Thoracic aorta (tissue), 2 donors: ENCODE results near the gene ARMH4. TPM values are rescaled to one million over a fixed set of nuclear protein-coding genes. Genes with fewer than 3 reads are reported as not detected.

Source experiments
- ATAC-seq: fragments of 150-250 bp; one replicate; pipeline ENCODE4 v1.8.0; 2017; ENCODE audit warnings: low read depth; ENCODE audit not compliant: insufficient number of reproducible peaks, low FRiP score
- DNase-seq: peaks from one replicate; pipeline ENCODE4 v3.0.0-alpha.2; 2020; ENCODE audit warnings: low spot score
- H3K27ac ChIP-seq, 2 donors: fragments of 200-600 bp; sonication (generic); 1 replicate in 1 of 2; 2 replicates in 1 of 2; pipeline ENCODE4 v1.5.1; 2016; ENCODE audit warnings: mild to moderate bottlenecking in 2 of 2, moderate library complexity in 2 of 2
- H3K27me3 ChIP-seq: fragments of 200-600 bp; sonication (generic); replicated peaks from 2 replicates; pipeline ENCODE4 v1.6.0; 2016; ENCODE audit warnings: mild to moderate bottlenecking; ENCODE audit not compliant: insufficient read depth
- H3K36me3 ChIP-seq: fragments of 200-600 bp; sonication (generic); one replicate; pipeline ENCODE4 v1.5.1; 2016
- H3K4me1 ChIP-seq, 2 donors: fragments of 200-600 bp; sonication (generic); 1 replicate in 1 of 2; 2 replicates in 1 of 2; pipeline versions ENCODE4 v1.5.1 to v1.6.0; 2016; ENCODE audit warnings: low read depth in 2 of 2, mild to moderate bottlenecking in 1 of 2; ENCODE audit not compliant: control insufficient read depth in 1 of 2
- H3K4me3 ChIP-seq: fragments of 200-600 bp; sonication (generic); 2 replicates; pipeline ENCODE4 v1.5.1; 2016; ENCODE audit warnings: mild to moderate bottlenecking
- H3K9me3 ChIP-seq: fragments of 200-600 bp; sonication (generic); 2 replicates; pipeline ENCODE4 v1.5.1; 2016
- total RNA-seq, 2 donors: library from RNA; depleted of rRNA; stranded (reverse); fragments of >200 nt; gene quantifications; one replicate each; pipeline versions ENCODE4 v1.1.0 to v1.2.3, GENCODE V29; 2016
- TF ChIP-seq, protein P1 (sequence below): fragments of 200-600 bp; sonication (generic); IDR thresholded peaks from one replicate; pipeline ENCODE4 v1.5.1; 2019; ENCODE audit warnings: antibody characterized with exemption

The ARMH4 gene
- total RNA-seq, 2 donors from 2014 or later, result 10.0 to 10.8 TPM

GRCh38 chr14:57974896-57975295 is 177.1 kb downstream of the ARMH4 start:
- H3K9me3 ChIP-seq, result no peaks in the 10 kb centered on the region
- H3K36me3 ChIP-seq, result no peaks in the 10 kb centered on the region
- H3K27ac ChIP-seq, result no peak overlapping the region
- ATAC-seq, result no peak
- TF ChIP-seq, protein P1, sequence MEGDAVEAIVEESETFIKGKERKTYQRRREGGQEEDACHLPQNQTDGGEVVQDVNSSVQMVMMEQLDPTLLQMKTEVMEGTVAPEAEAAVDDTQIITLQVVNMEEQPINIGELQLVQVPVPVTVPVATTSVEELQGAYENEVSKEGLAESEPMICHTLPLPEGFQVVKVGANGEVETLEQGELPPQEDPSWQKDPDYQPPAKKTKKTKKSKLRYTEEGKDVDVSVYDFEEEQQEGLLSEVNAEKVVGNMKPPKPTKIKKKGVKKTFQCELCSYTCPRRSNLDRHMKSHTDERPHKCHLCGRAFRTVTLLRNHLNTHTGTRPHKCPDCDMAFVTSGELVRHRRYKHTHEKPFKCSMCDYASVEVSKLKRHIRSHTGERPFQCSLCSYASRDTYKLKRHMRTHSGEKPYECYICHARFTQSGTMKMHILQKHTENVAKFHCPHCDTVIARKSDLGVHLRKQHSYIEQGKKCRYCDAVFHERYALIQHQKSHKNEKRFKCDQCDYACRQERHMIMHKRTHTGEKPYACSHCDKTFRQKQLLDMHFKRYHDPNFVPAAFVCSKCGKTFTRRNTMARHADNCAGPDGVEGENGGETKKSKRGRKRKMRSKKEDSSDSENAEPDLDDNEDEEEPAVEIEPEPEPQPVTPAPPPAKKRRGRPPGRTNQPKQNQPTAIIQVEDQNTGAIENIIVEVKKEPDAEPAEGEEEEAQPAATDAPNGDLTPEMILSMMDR, result no peak
- no peak overlapping the region for H3K4me3 ChIP-seq
- H3K27me3 ChIP-seq, result no peaks in the 10 kb centered on the region
- H3K4me1 ChIP-seq, result peaks cover 7 to 26% of the 10 kb centered on the region in 2 donors
- DNase-seq, result no peak

- no peaks in the 10 kb centered on the region for H3K27me3 ChIP-seq
- H3K27ac ChIP-seq, result peak overlapping the region in 1 of 2 donors; percentile 71
- peaks cover 7 to 32% of the 10 kb centered on the region in 2 donors for H3K4me1 ChIP-seq
- DNase-seq, result no peak
- H3K4me3 ChIP-seq, result no peak overlapping the region
- ATAC-seq, result no peak
- H3K36me3 ChIP-seq, result no peaks in the 10 kb centered on the region
- TF ChIP-seq, protein P1, result no peak
- H3K9me3 ChIP-seq, result no peaks in the 10 kb centered on the region
Measured at GRCh38 chr14:57970594-57970993, 181.4 kb downstream of the ARMH4 start.

DNA sequence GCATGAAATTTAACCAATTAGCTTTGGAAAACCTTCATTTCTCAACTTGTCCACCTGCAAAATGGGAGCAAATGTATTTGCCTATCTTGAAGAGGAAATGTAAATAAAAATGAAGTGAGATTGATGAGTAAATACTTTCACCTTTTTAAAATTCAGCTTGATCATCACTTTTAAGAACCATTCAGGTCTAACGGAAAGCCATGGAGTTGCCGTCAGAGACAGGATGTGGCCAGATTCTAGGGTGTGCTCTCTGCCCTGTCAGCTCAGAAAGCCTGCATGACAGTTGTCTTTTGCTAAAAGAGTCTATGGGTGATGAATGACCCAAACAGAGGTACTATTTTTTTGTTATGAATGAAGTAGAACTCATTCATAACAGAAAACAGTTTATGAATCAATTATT is 181.8 kb downstream of the ARMH4 start:
- H3K27me3 ChIP-seq, result no peaks in the 10 kb centered on the region
- H3K27ac ChIP-seq, result peak overlapping the region; percentile 9 to 71
- no peak for ATAC-seq
- peaks cover 7 to 32% of the 10 kb centered on the region in 2 donors for H3K4me1 ChIP-seq
- no peaks in the 10 kb centered on the region for H3K9me3 ChIP-seq
- TF ChIP-seq, protein P1, result no peak
- H3K36me3 ChIP-seq, result no peaks in the 10 kb centered on the region
- no peak overlapping the region for H3K4me3 ChIP-seq
- no peak for DNase-seq

GRCh38 chr14:57963071-57963470 is 188.9 kb downstream of the ARMH4 start:
- TF ChIP-seq, protein P1, result no peak
- Histone ChIP-seq H3K36me3 (no peaks in the 10 kb centered on the region), H3K27ac (peak overlapping the region; percentile 67 to 70), H3K4me3 (peak overlapping the region; percentile 27), H3K27me3 (no peaks in the 10 kb centered on the region), H3K4me1 (peaks cover 13 to 38% of the 10 kb centered on the region in 2 donors), H3K9me3 (no peaks in the 10 kb centered on the region)
- ATAC-seq, result no peak
- DNase-seq, result no peak

- no peaks in the 10 kb centered on the region for H3K27me3 ChIP-seq
- H3K9me3 ChIP-seq, result no peaks in the 10 kb centered on the region
- H3K27ac ChIP-seq, result peak overlapping the region; percentile 67 to 70
- no peak for ATAC-seq
- no peaks in the 10 kb centered on the region for H3K36me3 ChIP-seq
- H3K4me3 ChIP-seq, result peak overlapping the region; percentile 27
- DNase-seq, result no peak
- peaks cover 13 to 38% of the 10 kb centered on the region in 2 donors for H3K4me1 ChIP-seq
- TF ChIP-seq, protein P1, result no peak
Measured at GRCh38 chr14:57962325-57963035, 189.5 kb downstream of the ARMH4 start.
